PC-3 (cell line): ENCODE data around the gene EXD3. TPM values are rescaled to one million over a fixed set of nuclear protein-coding genes. Genes with fewer than 3 reads are reported as not detected.

ENCODE experiments used
- ATAC-seq: fragments of 200-7000 bp; cut with Tn5 transposase; 2 replicates; pipeline ENCODE4 v1.9.1; 2020; ENCODE audit warnings: mild to moderate bottlenecking, moderate library complexity
- BruUV-seq: library from RNA; stranded (reverse); fragments of 400-500 nt; replicated peaks from 2 replicates; lab custom pipeline; 2021; lab: Mats Ljungman, UMichigan
- CTCF ChIA-PET: fragments of 300-600 bp; sonication (Branson Sonifier 250); formaldehyde crosslinking; loops from one replicate; lab custom pipeline; 2022; ENCODE audit warnings: antibody characterized with exemption; lab: Charles Lee
- POLR2A ChIA-PET: fragments of 300-600 bp; sonication (Branson Sonifier 250); formaldehyde crosslinking; loops from one replicate; lab custom pipeline; 2022; ENCODE audit warnings: antibody characterized with exemption; ENCODE audit not compliant: unreplicated experiment; lab: Charles Lee
- DNase-seq: peaks from one replicate; pipeline ENCODE4 v3.0.0-alpha.2; 2015
- H2AFZ ChIP-seq: fragments of 300-600 bp; sonication (generic); 2 replicates; pipeline ENCODE4 v1.6.0; 2016; ENCODE audit warnings: antibody characterized with exemption, low read length
- H3F3A ChIP-seq: fragments of 300-600 bp; sonication (generic); one replicate; pipeline ENCODE4 v1.6.0; 2017; ENCODE audit warnings: antibody characterized with exemption, low read length, control low read depth, mild to moderate bottlenecking; ENCODE audit not compliant: unreplicated experiment
- H3K27ac ChIP-seq: fragments of 300-600 bp; sonication (generic); 2 replicates; pipeline ENCODE4 v1.5.1; 2016; ENCODE audit warnings: mild to moderate bottlenecking, low read length
- H3K27me3 ChIP-seq: fragments of 300-600 bp; sonication (generic); 2 replicates; pipeline ENCODE4 v1.6.1; 2016; ENCODE audit warnings: low read length, mixed read lengths
- H3K36me3 ChIP-seq: fragments of 300-600 bp; sonication (generic); 2 replicates; pipeline ENCODE4 v1.6.1; 2016; ENCODE audit warnings: low read depth, mixed run types, low read length, mixed read lengths
- H3K4me1 ChIP-seq: fragments of 300-600 bp; sonication (generic); 2 replicates; pipeline ENCODE4 v1.5.1; 2016; ENCODE audit warnings: low read length; ENCODE audit not compliant: insufficient read depth
- H3K4me2 ChIP-seq: fragments of 300-600 bp; sonication (generic); 2 replicates; pipeline ENCODE4 v1.6.0; 2016; ENCODE audit warnings: low read length
- H3K4me3 ChIP-seq: fragments of 300-600 bp; sonication (generic); 2 replicates; pipeline ENCODE4 v1.5.1; 2016; ENCODE audit warnings: mild to moderate bottlenecking, low read length, mixed read lengths
- H3K79me2 ChIP-seq: fragments of 300-600 bp; sonication (generic); 2 replicates; pipeline ENCODE4 v1.6.1; 2017; ENCODE audit warnings: low read length, mixed read lengths
- H3K9ac ChIP-seq: fragments of 300-600 bp; sonication (generic); 2 replicates; pipeline ENCODE4 v1.6.0; 2016; ENCODE audit warnings: mild to moderate bottlenecking, low read length
- H3K9me2 ChIP-seq: fragments of 300-600 bp; sonication (generic); replicated peaks from 2 replicates; pipeline ENCODE4 v1.6.1; 2016; ENCODE audit warnings: mixed run types, low read length, mixed read lengths
- H3K9me3 ChIP-seq: fragments of 300-600 bp; sonication (generic); 2 replicates; pipeline ENCODE4 v1.6.1; 2016; ENCODE audit warnings: low read length, mixed read lengths
- H4K20me1 ChIP-seq: fragments of 300-600 bp; sonication (generic); 2 replicates; pipeline ENCODE4 v1.6.1; 2016; ENCODE audit warnings: low read length, mixed read lengths
- CTCF ChIP-seq: fragments of 300-600 bp; sonication (generic); conservative IDR thresholded peaks from 2 replicates; pipeline ENCODE4 v1.5.1; 2017; ENCODE audit warnings: antibody characterized with exemption, low read depth, mild to moderate bottlenecking, low read length
- EZH2 ChIP-seq: fragments of 300-600 bp; sonication (generic); IDR thresholded peaks from one replicate; pipeline ENCODE4 v1.6.1; 2017; ENCODE audit warnings: antibody characterized with exemption, mild to moderate bottlenecking, low read length; ENCODE audit not compliant: unreplicated experiment
- EZH2phosphoT487 ChIP-seq: fragments of 300-600 bp; sonication (generic); IDR thresholded peaks from 2 replicates; pipeline ENCODE4 v1.6.1; 2018; ENCODE audit warnings: mild to moderate bottlenecking, antibody characterized with exemption, low read length, borderline replicate concordance
- intact Hi-C: fragments of 100-400 bp; cut with micrococcal nuclease; formaldehyde crosslinking; loops from 2 replicates; pipeline ENCODE4 v1.9.0; 2023
- total RNA-seq: library from RNA; depleted of rRNA; stranded (reverse); fragments of >200 nt; gene quantifications from 2 replicates; pipeline ENCODE4 v1.2.3, GENCODE V29; 2014

Gene EXD3
- total RNA-seq, 1 experiment from 2014 or later: 1.9 TPM

- no peak overlapping the region for H2AFZ ChIP-seq
- no peaks in the 10 kb centered on the region for H3K9me2 ChIP-seq
- ATAC-seq (no peak), DNase-seq (no peak)
- no peak overlapping the region for H3K27ac ChIP-seq
- no peaks in the 10 kb centered on the region for H3F3A ChIP-seq
- H3K4me1 ChIP-seq: peaks cover 7% of the 10 kb centered on the region; the same call in 1 of the 2 replicates
- POLR2A ChIA-PET: no interaction called here
- no peaks in the 10 kb centered on the region for H3K79me2 ChIP-seq
- TF ChIP-seq EZH2 (no peak), EZH2phosphoT487 (no peak), CTCF (no peak)
- H3K9me3 ChIP-seq: no peaks in the 10 kb centered on the region
- intact Hi-C loops: loop anchor here (5.0 kb wide), 1 partner anchor 163 kb away; no protein-coding TSS in a partner anchor
- CTCF ChIA-PET: no interaction called here
- no TSS peak for BruUV-seq
- H3K27me3 ChIP-seq: no peaks in the 10 kb centered on the region
- no peaks in the 10 kb centered on the region for H3K36me3 ChIP-seq
- no peak overlapping the region for H3K9ac ChIP-seq
- no peak overlapping the region for H3K4me3 ChIP-seq
- no peak overlapping the region for H3K4me2 ChIP-seq
- no peaks in the 10 kb centered on the region for H4K20me1 ChIP-seq
Measured at GRCh38 chr9:137449931-137450538, 27.1 kb upstream of the EXD3 start.

GRCh38 chr9:137449081-137449844 is 26.3 kb upstream of the EXD3 start:
- Histone ChIP-seq H4K20me1 (no peaks in the 10 kb centered on the region), H2AFZ (no peak overlapping the region), H3K79me2 (no peaks in the 10 kb centered on the region), H3K9ac (no peak overlapping the region), H3K4me1 (peaks cover 7% of the 10 kb centered on the region; the same call in 1 of the 2 replicates), H3K9me2 (no peaks in the 10 kb centered on the region), H3K36me3 (no peaks in the 10 kb centered on the region), H3K27ac (no peak overlapping the region), H3K9me3 (no peaks in the 10 kb centered on the region), H3K27me3 (no peaks in the 10 kb centered on the region), H3F3A (no peaks in the 10 kb centered on the region), H3K4me3 (no peak overlapping the region), H3K4me2 (no peak overlapping the region)
- TF ChIP-seq EZH2phosphoT487 (no peak), CTCF (no peak), EZH2 (no peak)
- BruUV-seq: TSS peak; percentile 49
- ATAC-seq (no peak), DNase-seq (no peak)
- ChIA-PET CTCF (no interaction called here), POLR2A (no interaction called here)
- intact Hi-C loops: loop anchor here (5.0 kb wide), 1 partner anchor 162 kb away; no protein-coding TSS in a partner anchor

GRCh38 chr9:137448602-137448962 is 25.6 kb upstream of the EXD3 start:
- ChIA-PET POLR2A (no interaction called here), CTCF (no interaction called here)
- Histone ChIP-seq H3F3A (no peaks in the 10 kb centered on the region), H3K79me2 (no peaks in the 10 kb centered on the region), H3K27ac (no peak overlapping the region), H3K4me1 (peaks cover 7% of the 10 kb centered on the region; the same call in 1 of the 2 replicates), H3K36me3 (no peaks in the 10 kb centered on the region), H3K9ac (no peak overlapping the region), H3K4me2 (no peak overlapping the region), H3K4me3 (no peak overlapping the region), H2AFZ (no peak overlapping the region), H4K20me1 (no peaks in the 10 kb centered on the region), H3K9me2 (no peaks in the 10 kb centered on the region), H3K27me3 (no peaks in the 10 kb centered on the region), H3K9me3 (no peaks in the 10 kb centered on the region)
- ATAC-seq (no peak), DNase-seq (no peak)
- BruUV-seq: no TSS peak
- intact Hi-C loops: loop anchor here (5.0 kb wide), 1 partner anchor 161 kb away; no protein-coding TSS in a partner anchor
- TF ChIP-seq EZH2phosphoT487: no peak
